Activated CD8-positive, alpha-beta T cell treated with anti-CD3 and anti-CD28 coated beads for 36 hours (primary cell): ENCODE results near the gene DHRSX. TPM values are rescaled to one million over a fixed set of nuclear protein-coding genes. Genes with fewer than 3 reads are reported as not detected.

Source experiments
- ATAC-seq: fragments of 200-7000 bp; cut with Tn5 transposase; one replicate; pipeline ENCODE4 v1.10.0; 2021; ENCODE audit warnings: mild to moderate bottlenecking, moderate library complexity
- CTCF ChIA-PET: fragments of 350-600 bp; sonication (Branson Sonifier 250); formaldehyde crosslinking; loops from one replicate; lab custom pipeline; 2021; ENCODE audit warnings: antibody characterized with exemption; lab: Charles Lee
- POLR2A ChIA-PET: fragments of 350-600 bp; sonication (Branson Sonifier 250); formaldehyde crosslinking; loops from one replicate; lab custom pipeline; 2021; ENCODE audit warnings: antibody characterized with exemption; lab: Charles Lee
- DNase-seq: peaks from one replicate; pipeline ENCODE4 v3.0.0-alpha.2; 2020
- H3K27ac Mint-ChIP-seq: one replicate; pipeline ENCODE4 v1.8.0; 2021; ENCODE audit warnings: mild to moderate bottlenecking, mixed read lengths
- H3K27me3 Mint-ChIP-seq: one replicate; pipeline ENCODE4 v1.8.0; 2021; ENCODE audit warnings: mixed read lengths
- H3K36me3 Mint-ChIP-seq: one replicate; pipeline ENCODE4 v1.8.0; 2021; ENCODE audit warnings: low read depth, mixed read lengths
- H3K4me1 Mint-ChIP-seq: one replicate; pipeline ENCODE4 v1.8.0; 2021; ENCODE audit warnings: low read depth, mixed read lengths
- H3K4me3 Mint-ChIP-seq: one replicate; pipeline ENCODE4 v1.8.0; 2021; ENCODE audit warnings: mild to moderate bottlenecking, moderate library complexity, mixed read lengths
- H3K9me3 Mint-ChIP-seq: one replicate; pipeline ENCODE4 v1.8.0; 2021; ENCODE audit warnings: mixed read lengths
- intact Hi-C: fragments of 100-400 bp; cut with micrococcal nuclease; formaldehyde crosslinking; loops from one replicate; pipeline ENCODE4 v1.10.0; 2022
- total RNA-seq, 2 experiments: library from RNA; stranded (reverse); gene quantifications; one replicate each; pipeline ENCODE4 v1.2.3, GENCODE V29; 2021
- TF ChIP-seq, protein P1 (sequence below): fragments of 200-600 bp; IDR thresholded peaks from one replicate; pipeline ENCODE4 v1.8.0; 2022; ENCODE audit warnings: antibody characterized with exemption, mild to moderate bottlenecking

The DHRSX gene
- total RNA-seq, 2 experiments from 2014 or later: 19.7 to 22.0 TPM

DNA sequence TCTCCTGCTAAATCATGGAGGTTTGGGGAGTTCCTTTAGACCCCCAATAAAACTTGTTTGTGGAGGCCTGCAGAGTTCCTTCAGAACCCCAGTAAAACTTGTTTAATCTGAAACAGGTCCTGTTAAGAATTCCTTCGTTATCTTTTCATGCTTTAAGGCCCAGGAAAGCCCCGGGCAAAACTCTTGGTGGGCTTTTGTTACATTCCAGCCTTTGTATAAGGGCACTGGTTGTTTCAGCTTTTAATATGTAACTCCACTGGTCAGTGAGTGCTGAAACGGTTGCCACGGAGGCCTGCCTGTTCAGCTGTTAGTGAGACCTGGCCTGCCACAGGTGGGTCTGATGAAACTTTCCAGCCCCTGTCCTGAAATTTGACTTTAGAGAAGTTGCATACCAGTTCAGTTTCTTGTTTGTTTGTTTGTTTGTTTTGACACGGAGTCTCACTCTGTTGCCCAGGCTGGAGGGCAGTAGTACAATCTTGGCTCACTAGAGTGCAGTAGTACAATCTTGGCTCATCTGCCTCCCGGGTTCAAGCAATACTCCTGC, 12.4 kb upstream of the DHRSX start:
- intact Hi-C loops: no loop called here
- POLR2A ChIA-PET: no interaction called here

DNA sequence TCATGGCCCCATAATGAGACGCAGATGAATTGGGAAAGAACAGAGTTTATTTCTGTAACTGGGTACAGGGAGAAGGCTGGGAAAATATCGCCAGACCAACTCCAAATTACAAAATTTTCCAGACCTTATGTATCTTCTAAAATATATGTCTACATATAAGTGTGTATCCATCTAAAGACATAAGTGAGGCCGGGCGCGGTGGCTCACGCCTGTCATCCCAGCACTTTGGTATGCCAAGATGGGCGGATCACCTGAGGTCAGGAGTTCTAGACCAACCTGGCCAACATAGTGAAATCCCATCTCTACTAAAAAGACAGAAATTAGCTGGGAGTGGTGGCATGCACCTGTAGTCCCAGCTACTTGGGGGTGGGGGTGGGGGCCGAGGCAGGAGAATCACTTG, 11.7 kb upstream of the DHRSX start:
- ATAC-seq (no peak), DNase-seq (no peak)
- Mint-ChIP-seq H3K36me3 (no peaks in the 10 kb centered on the region), H3K27ac (no peak overlapping the region), H3K4me3 (no peak overlapping the region), H3K27me3 (peaks cover 2% of the 10 kb centered on the region), H3K9me3 (no peaks in the 10 kb centered on the region), H3K4me1 (peaks cover 2% of the 10 kb centered on the region)
- ChIA-PET CTCF (no interaction called here), POLR2A (no interaction called here)
- intact Hi-C loops: no loop called here
- TF ChIP-seq, protein P1, sequence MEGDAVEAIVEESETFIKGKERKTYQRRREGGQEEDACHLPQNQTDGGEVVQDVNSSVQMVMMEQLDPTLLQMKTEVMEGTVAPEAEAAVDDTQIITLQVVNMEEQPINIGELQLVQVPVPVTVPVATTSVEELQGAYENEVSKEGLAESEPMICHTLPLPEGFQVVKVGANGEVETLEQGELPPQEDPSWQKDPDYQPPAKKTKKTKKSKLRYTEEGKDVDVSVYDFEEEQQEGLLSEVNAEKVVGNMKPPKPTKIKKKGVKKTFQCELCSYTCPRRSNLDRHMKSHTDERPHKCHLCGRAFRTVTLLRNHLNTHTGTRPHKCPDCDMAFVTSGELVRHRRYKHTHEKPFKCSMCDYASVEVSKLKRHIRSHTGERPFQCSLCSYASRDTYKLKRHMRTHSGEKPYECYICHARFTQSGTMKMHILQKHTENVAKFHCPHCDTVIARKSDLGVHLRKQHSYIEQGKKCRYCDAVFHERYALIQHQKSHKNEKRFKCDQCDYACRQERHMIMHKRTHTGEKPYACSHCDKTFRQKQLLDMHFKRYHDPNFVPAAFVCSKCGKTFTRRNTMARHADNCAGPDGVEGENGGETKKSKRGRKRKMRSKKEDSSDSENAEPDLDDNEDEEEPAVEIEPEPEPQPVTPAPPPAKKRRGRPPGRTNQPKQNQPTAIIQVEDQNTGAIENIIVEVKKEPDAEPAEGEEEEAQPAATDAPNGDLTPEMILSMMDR: no peak

More for the DNA sequence above, 12.4 kb upstream of the DHRSX start:
- CTCF ChIA-PET: no interaction called here
- no peaks in the 10 kb centered on the region for H3K9me3 Mint-ChIP-seq
- ATAC-seq (no peak), DNase-seq (no peak)
- no peak overlapping the region for H3K27ac Mint-ChIP-seq
- H3K4me1 Mint-ChIP-seq: peaks cover 4% of the 10 kb centered on the region
- no peak overlapping the region for H3K4me3 Mint-ChIP-seq
- peaks cover 2% of the 10 kb centered on the region for H3K27me3 Mint-ChIP-seq
- H3K36me3 Mint-ChIP-seq: no peaks in the 10 kb centered on the region
- TF ChIP-seq, protein P1: no peak

DNA sequence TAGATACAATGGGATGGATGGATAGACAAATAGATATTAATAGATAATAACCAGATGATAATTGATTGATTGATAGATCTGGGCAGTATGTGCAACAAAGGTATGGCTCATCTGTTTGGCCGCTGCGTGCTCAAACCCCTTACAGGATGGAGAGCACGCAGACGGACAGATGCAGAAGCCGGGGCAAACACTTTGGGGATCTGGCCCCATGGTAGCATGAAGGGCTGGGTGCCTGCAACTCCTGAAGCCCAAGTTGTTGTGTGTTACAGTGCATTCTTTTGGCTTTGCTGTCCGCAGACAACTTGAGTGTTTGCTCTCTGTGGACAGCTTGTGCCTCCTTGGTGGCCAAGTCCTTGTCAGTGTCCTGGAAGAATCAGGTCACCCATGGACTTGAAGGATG, 10.6 kb upstream of the DHRSX start:
- CTCF ChIA-PET: no interaction called here
- ATAC-seq (no peak), DNase-seq (no peak)
- no peaks in the 10 kb centered on the region for H3K36me3 Mint-ChIP-seq
- H3K27me3 Mint-ChIP-seq: peaks cover 2% of the 10 kb centered on the region
- no peak overlapping the region for H3K4me3 Mint-ChIP-seq
- intact Hi-C loops: no loop called here
- TF ChIP-seq, protein P1: no peak
- H3K4me1 Mint-ChIP-seq: no peaks in the 10 kb centered on the region
- POLR2A ChIA-PET: no interaction called here
- no peak overlapping the region for H3K27ac Mint-ChIP-seq
- no peaks in the 10 kb centered on the region for H3K9me3 Mint-ChIP-seq

DNA sequence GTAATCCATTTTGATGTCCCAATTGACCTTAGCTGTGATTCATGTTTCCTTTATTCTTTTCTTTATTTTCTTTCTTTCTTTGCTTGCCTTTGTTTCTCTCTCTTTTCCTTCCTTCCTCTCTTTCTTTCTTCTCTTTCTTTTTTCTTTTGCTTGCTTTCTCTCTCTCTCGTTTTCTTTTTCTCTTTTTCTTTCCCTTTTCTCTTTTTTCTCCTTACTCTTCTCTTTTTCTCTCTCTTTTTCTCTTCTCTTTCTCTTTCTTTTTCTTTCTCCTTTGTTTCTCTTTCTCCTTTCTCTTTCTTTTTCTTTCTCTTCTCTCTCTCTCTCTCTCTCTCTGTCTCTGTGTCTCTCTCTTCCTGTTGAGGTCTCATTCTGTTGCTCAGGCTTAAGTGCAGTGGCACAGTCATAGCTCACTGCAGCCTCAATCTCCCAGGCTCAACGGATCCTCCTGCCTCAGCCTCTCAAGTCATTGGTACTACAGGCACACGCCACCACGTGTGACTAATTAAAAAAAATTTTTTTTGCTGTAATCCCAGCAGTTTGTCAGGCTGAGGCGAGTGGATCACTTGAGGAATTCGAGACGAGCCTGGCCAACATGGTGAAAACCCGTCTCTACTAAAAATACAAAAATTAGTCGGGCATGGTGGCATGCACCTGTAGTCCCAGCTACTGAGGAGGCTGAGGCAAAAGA, 8.0 kb upstream of the DHRSX start:
- intact Hi-C loops: no loop called here
- DNase-seq: no peak
- Mint-ChIP-seq H3K36me3 (no peaks in the 10 kb centered on the region), H3K4me3 (no peak overlapping the region), H3K9me3 (no peaks in the 10 kb centered on the region), H3K27ac (no peak overlapping the region), H3K4me1 (no peaks in the 10 kb centered on the region), H3K27me3 (peaks cover 2% of the 10 kb centered on the region)
- ChIA-PET CTCF (no interaction called here), POLR2A (no interaction called here)
- TF ChIP-seq, protein P1: no peak
- no peak for ATAC-seq

DNA sequence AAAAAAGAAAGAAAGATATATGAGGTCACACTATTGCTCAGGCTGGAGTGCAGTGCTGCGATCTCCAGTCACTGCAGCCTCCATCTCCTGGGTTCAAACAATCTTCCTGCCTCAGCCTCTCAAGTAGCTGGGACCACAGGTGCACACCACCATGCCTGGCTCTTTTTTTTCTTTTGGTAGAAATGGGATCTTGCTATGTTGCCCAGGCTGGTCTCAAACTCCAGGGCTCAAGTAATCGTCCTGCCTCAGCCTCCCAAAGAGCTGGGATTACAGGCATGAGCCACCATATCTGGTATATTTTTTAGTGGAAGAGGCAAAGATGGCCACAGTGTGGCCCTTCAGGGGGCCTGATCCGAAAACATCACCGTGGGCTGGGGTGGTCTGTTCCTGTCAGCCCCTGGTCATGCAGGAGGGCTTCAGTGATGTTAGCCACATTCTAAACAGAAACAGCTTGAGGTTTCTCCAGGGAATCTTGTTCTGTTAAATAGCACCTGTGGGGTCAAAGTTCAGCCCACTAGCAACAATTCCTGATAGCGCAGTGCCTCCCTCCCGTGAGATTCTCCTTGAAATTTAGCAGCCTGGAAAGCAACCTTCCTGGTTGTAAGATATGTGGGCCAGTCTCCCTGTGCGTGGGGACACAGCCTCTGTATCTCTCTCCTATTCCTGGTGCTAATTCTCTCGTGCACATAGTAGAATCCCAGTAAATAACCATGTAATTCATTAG, 7.3 kb upstream of the DHRSX start:
- intact Hi-C loops: no loop called here
- TF ChIP-seq, protein P1: no peak
- no peaks in the 10 kb centered on the region for H3K9me3 Mint-ChIP-seq
- H3K36me3 Mint-ChIP-seq: no peaks in the 10 kb centered on the region
- no peaks in the 10 kb centered on the region for H3K4me1 Mint-ChIP-seq
- ATAC-seq (no peak), DNase-seq (no peak)
- ChIA-PET CTCF (no interaction called here), POLR2A (no interaction called here)
- no peak overlapping the region for H3K4me3 Mint-ChIP-seq
- peaks cover 2% of the 10 kb centered on the region for H3K27me3 Mint-ChIP-seq
- no peak overlapping the region for H3K27ac Mint-ChIP-seq
